Astrocyte (in vitro differentiated cells and primary cell): ENCODE results near the gene ATPAF2. TPM values are rescaled to one million over a fixed set of nuclear protein-coding genes. Genes with fewer than 3 reads are reported as not detected.
A peak's percentile ranks its signal among the peaks of the same experiment; 100 is the strongest.

Experiments
- DNase-seq: peaks from one replicate; pipeline ENCODE4 v3.0.0-alpha.2; 2010; ENCODE audit warnings: low read depth
- FAIRE-seq: peaks from 2 replicates; lab custom pipeline; 2011; peaks lifted over from hg19 to GRCh38; lab: Jason Lieb, UNC
- H2AFZ ChIP-seq: 2 replicates; pipeline ENCODE4 v1.6.0; 2012; ENCODE audit warnings: low read depth, low read length, inconsistent platforms
- H3K27ac ChIP-seq: 2 replicates; pipeline ENCODE4 v1.5.1; 2011; ENCODE audit warnings: low read depth, low read length, inconsistent platforms
- H3K27me3 ChIP-seq: 2 replicates; pipeline ENCODE4 v1.6.0; 2011; ENCODE audit warnings: low read length, inconsistent platforms; ENCODE audit not compliant: insufficient read depth
- H3K36me3 ChIP-seq: 2 replicates; pipeline ENCODE4 v1.5.1; 2011; ENCODE audit warnings: low read length, inconsistent platforms; ENCODE audit not compliant: insufficient read depth
- H3K4me1 ChIP-seq: 2 replicates; pipeline ENCODE4 v1.5.1; 2011; ENCODE audit warnings: low read length, inconsistent platforms; ENCODE audit not compliant: insufficient read depth
- H3K4me2 ChIP-seq: 2 replicates; pipeline ENCODE4 v1.6.0; 2012; ENCODE audit warnings: low read length, inconsistent platforms
- H3K4me3 ChIP-seq: 2 replicates; pipeline ENCODE4 v1.5.1; 2011; ENCODE audit warnings: low read depth, mild to moderate bottlenecking, low read length, inconsistent platforms; ENCODE audit not compliant: insufficient read depth
- H3K79me2 ChIP-seq: 2 replicates; pipeline ENCODE4 v1.6.0; 2012; ENCODE audit warnings: mild to moderate bottlenecking, low read length, inconsistent platforms; ENCODE audit not compliant: insufficient read depth
- H3K9ac ChIP-seq: 2 replicates; pipeline ENCODE4 v1.6.0; 2012; ENCODE audit warnings: mild to moderate bottlenecking, low read length, inconsistent platforms
- H3K9me3 ChIP-seq: 2 replicates; pipeline ENCODE4 v1.5.1; 2012; ENCODE audit warnings: low read depth, mild to moderate bottlenecking, low read length, inconsistent platforms; ENCODE audit not compliant: insufficient read depth
- H4K20me1 ChIP-seq: 2 replicates; pipeline ENCODE4 v1.6.0; 2012; ENCODE audit warnings: low read length, inconsistent platforms; ENCODE audit not compliant: insufficient read depth
- H3K27ac Mint-ChIP-seq: one replicate; pipeline ENCODE4 v1.8.0; 2021; ENCODE audit warnings: mild to moderate bottlenecking, mixed read lengths; ENCODE audit not compliant: unreplicated experiment
- H3K27me3 Mint-ChIP-seq: one replicate; pipeline ENCODE4 v1.8.0; 2021; ENCODE audit warnings: low read depth, mixed read lengths; ENCODE audit not compliant: unreplicated experiment
- H3K36me3 Mint-ChIP-seq: one replicate; pipeline ENCODE4 v1.8.0; 2021; ENCODE audit warnings: low read depth, mixed read lengths; ENCODE audit not compliant: unreplicated experiment
- H3K4me1 Mint-ChIP-seq: one replicate; pipeline ENCODE4 v1.8.0; 2021; ENCODE audit warnings: low read depth, mixed read lengths; ENCODE audit not compliant: unreplicated experiment
- H3K4me3 Mint-ChIP-seq: one replicate; pipeline ENCODE4 v1.8.0; 2021; ENCODE audit warnings: mild to moderate bottlenecking, moderate library complexity, mixed read lengths; ENCODE audit not compliant: unreplicated experiment
- H3K9me3 Mint-ChIP-seq: one replicate; pipeline ENCODE4 v1.8.0; 2021; ENCODE audit warnings: mild to moderate bottlenecking, mixed read lengths; ENCODE audit not compliant: unreplicated experiment
- CTCF ChIP-seq: IDR thresholded peaks from 2 replicates; pipeline ENCODE4 v1.5.1; 2011; ENCODE audit warnings: low read depth, mild to moderate bottlenecking, inconsistent platforms, low read length, moderate library complexity; ENCODE audit not compliant: insufficient read depth
- EZH2 ChIP-seq: IDR thresholded peaks from 2 replicates; pipeline ENCODE4 v1.6.1; 2012; ENCODE audit warnings: mild to moderate bottlenecking, low read length, inconsistent platforms; ENCODE audit not compliant: insufficient read depth
- total RNA-seq: library from RNA; stranded (reverse); gene quantifications from 2 replicates; pipeline ENCODE4 v1.2.1, GENCODE V29; 2021

ATPAF2 gene
- total RNA-seq, 1 donor from 2014 or later = 24.8 TPM

DNA sequence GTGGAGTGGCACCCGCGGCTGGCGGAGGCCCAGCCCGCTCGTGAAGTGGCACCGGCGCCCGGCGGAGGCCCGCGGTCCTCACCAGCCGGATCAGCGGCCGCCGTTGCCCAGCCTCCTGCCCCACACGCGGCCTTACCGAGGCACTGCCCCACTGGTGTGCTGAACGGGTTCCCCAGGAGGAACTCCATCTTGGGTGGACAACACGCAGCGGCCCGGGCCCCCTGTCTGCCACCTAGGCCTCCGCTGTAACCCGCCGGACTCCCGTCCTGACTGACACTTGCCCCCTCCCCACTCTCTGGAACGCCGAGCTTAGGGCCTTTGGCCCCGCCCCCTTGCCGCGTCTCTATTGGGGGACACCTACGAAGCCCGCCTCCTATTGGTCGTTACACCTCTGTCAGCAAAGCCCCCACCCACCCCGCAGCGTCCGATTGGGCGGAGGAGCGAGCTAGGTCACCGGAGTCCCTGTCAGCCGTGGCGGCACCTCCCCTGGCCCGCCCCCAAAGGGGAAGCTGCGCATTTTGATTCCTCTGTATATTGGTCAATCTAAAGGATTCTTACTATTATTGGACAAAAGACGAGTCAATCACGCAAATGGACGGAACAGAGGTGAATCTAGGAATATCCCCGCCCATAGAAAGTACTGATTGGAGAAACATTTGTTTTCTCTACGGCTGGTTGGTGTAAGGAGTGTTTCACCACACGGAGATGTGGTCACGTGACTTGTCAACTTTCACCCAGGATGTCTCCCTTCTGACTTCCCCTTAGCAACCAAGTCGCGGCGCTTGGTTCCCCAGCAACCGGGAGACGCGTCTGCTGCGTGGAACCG lies 66.6 kb downstream of the ATPAF2 start, which contains the start of the genes DRC3 and TOM1L2:
TSS of gene DRC3 (plus strand) at position 737 of the 826 bp plus-strand sequence. CDS start 4,737 bp downstream, outside the sequence.
TSS of gene TOM1L2 (minus strand) at position 275 of the 826 bp plus-strand sequence. CDS start at position 188, 87 bp downstream.
- H4K20me1 ChIP-seq = peaks cover 29% of the 10 kb centered on the region
- H3K4me1 ChIP-seq = peaks cover 12% of the 10 kb centered on the region
- no peak for TF ChIP-seq CTCF
- no peak for TF ChIP-seq EZH2
- H3K27ac Mint-ChIP-seq = peak within 1 kb of the TSS; percentile 91
- H3K27ac ChIP-seq = peak within 1 kb of the TSS; percentile 80
- DNase-seq (peak; percentile 100), FAIRE-seq (peak; percentile 99)
- H3K27me3 Mint-ChIP-seq = no peaks in the 10 kb centered on the region
- no peaks in the 10 kb centered on the region for H3K36me3 ChIP-seq
- H3K9me3 Mint-ChIP-seq = peaks cover 4% of the 10 kb centered on the region
- H3K79me2 ChIP-seq = peaks cover 45% of the 10 kb centered on the region
- H2AFZ ChIP-seq = peak within 1 kb of the TSS; percentile 78
- peak within 1 kb of the TSS; percentile 86 for H3K9ac ChIP-seq
- peaks cover 18% of the 10 kb centered on the region for H3K4me1 Mint-ChIP-seq
- no peaks in the 10 kb centered on the region for H3K27me3 ChIP-seq
- H3K36me3 Mint-ChIP-seq = no peaks in the 10 kb centered on the region
- peak within 1 kb of the TSS; percentile 92 for H3K4me3 Mint-ChIP-seq
- peak within 1 kb of the TSS; percentile 82 for H3K4me3 ChIP-seq
- H3K4me2 ChIP-seq = peak within 1 kb of the TSS; percentile 98
- H3K9me3 ChIP-seq = no peaks in the 10 kb centered on the region

GRCh38 chr17:17971431-17972125 lies 67.4 kb downstream of the ATPAF2 start:
- Histone ChIP-seq H3K36me3 (no peaks in the 10 kb centered on the region), H3K4me1 (peaks cover 12% of the 10 kb centered on the region), H3K9ac (peak overlapping the region; percentile 86), H3K79me2 (peaks cover 52% of the 10 kb centered on the region), H3K27ac (peak overlapping the region; percentile 63), H3K9me3 (no peaks in the 10 kb centered on the region), H4K20me1 (peaks cover 35% of the 10 kb centered on the region), H2AFZ (peak overlapping the region; percentile 75), H3K4me3 (peak overlapping the region; percentile 77), H3K27me3 (no peaks in the 10 kb centered on the region), H3K4me2 (peak overlapping the region; percentile 98)
- Mint-ChIP-seq H3K27me3 (no peaks in the 10 kb centered on the region), H3K9me3 (peaks cover 4% of the 10 kb centered on the region), H3K4me3 (peak overlapping the region; percentile 84), H3K4me1 (peaks cover 16% of the 10 kb centered on the region), H3K36me3 (no peaks in the 10 kb centered on the region), H3K27ac (no peak overlapping the region)
- TF ChIP-seq EZH2 (no peak), CTCF (no peak)
- DNase-seq (no peak), FAIRE-seq (no peak)
